ENCODE results near the gene FAM149A. TPM values are rescaled to one million over a fixed set of nuclear protein-coding genes. Genes with fewer than 3 reads are reported as not detected.

Gene FAM149A
- total RNA-seq, 1 donor from 2014 or later, result 1.2 TPM

- FAIRE-seq, result no peak
Observed at GRCh38 chr4:186188107-186188506, 83.6 kb downstream of the FAM149A start.

DNA sequence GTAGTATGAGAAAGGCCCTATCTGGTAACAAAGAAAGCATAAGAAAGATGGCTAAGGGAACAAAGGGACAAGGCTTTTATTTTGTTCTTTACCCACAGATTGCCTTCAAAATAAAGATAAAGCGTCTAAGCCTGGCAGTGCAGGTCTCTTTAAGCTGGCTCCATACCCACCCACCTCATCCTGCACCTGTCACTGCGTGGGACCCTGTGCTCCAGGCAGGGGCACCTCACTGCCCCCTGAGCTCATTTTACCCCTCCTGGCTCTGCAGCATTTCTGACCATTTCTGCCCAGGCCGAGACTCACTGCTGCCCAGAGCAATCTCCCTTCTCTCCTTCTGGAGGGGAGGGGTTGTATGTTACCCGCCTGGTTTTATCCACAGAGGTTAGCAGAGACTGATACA lies 85.2 kb downstream of the FAM149A start:
- H3K27me3 Mint-ChIP-seq (ENCODE audit: low read depth, unreplicated experiment), result peaks cover 3% of the 10 kb centered on the region
- H3K4me1 Mint-ChIP-seq (ENCODE audit: low read depth, unreplicated experiment), result peaks cover 7% of the 10 kb centered on the region
- Histone ChIP-seq H3K4me3 (ENCODE audit: insufficient read depth, low read depth, low read length) (no peak overlapping the region), H3K4me1 (ENCODE audit: insufficient read depth, low read length) (peaks cover 14% of the 10 kb centered on the region), H3K9ac (ENCODE audit: low read length) (no peak overlapping the region), H3K27me3 (ENCODE audit: insufficient read depth, low read length) (peaks cover 4% of the 10 kb centered on the region), H3K36me3 (ENCODE audit: insufficient read depth, low read length) (no peaks in the 10 kb centered on the region), H3K79me2 (ENCODE audit: insufficient read depth, low read length) (no peaks in the 10 kb centered on the region), H4K20me1 (ENCODE audit: insufficient read depth, low read length) (no peaks in the 10 kb centered on the region), H2AFZ (ENCODE audit: low read depth, low read length) (no peak overlapping the region), H3K4me2 (ENCODE audit: low read length) (peak overlapping the region; percentile 96), H3K27ac (ENCODE audit: low read depth, low read length) (no peak overlapping the region), H3K9me3 (ENCODE audit: insufficient read depth, low read depth, low read length) (no peaks in the 10 kb centered on the region)
- no peak for DNase-seq (ENCODE audit: low read depth)
- peak overlapping the region; percentile 85 for H3K4me3 Mint-ChIP-seq (ENCODE audit: unreplicated experiment)
- peaks cover 2% of the 10 kb centered on the region for H3K36me3 Mint-ChIP-seq (ENCODE audit: low read depth, unreplicated experiment)
- no peak for TF ChIP-seq EZH2 (IDR thresholded peaks at IDR 0.05; ENCODE audit: insufficient read depth, low read length)
- TF ChIP-seq, protein P1, sequence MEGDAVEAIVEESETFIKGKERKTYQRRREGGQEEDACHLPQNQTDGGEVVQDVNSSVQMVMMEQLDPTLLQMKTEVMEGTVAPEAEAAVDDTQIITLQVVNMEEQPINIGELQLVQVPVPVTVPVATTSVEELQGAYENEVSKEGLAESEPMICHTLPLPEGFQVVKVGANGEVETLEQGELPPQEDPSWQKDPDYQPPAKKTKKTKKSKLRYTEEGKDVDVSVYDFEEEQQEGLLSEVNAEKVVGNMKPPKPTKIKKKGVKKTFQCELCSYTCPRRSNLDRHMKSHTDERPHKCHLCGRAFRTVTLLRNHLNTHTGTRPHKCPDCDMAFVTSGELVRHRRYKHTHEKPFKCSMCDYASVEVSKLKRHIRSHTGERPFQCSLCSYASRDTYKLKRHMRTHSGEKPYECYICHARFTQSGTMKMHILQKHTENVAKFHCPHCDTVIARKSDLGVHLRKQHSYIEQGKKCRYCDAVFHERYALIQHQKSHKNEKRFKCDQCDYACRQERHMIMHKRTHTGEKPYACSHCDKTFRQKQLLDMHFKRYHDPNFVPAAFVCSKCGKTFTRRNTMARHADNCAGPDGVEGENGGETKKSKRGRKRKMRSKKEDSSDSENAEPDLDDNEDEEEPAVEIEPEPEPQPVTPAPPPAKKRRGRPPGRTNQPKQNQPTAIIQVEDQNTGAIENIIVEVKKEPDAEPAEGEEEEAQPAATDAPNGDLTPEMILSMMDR (IDR thresholded peaks at IDR 0.05; ENCODE audit: insufficient read depth, low read depth, low read length), result no peak
- FAIRE-seq, result no peak
- no peak overlapping the region for H3K27ac Mint-ChIP-seq (ENCODE audit: unreplicated experiment)
- peaks cover 3% of the 10 kb centered on the region for H3K9me3 Mint-ChIP-seq (ENCODE audit: unreplicated experiment)

More at GRCh38 chr4:186188107-186188506, 83.6 kb downstream of the FAM149A start:
- Mint-ChIP-seq H3K36me3 (ENCODE audit: low read depth, unreplicated experiment) (peaks cover 2% of the 10 kb centered on the region), H3K4me1 (ENCODE audit: low read depth, unreplicated experiment) (peaks cover 7% of the 10 kb centered on the region), H3K27me3 (ENCODE audit: low read depth, unreplicated experiment) (peaks cover 3% of the 10 kb centered on the region), H3K9me3 (ENCODE audit: unreplicated experiment) (peaks cover 7% of the 10 kb centered on the region), H3K27ac (ENCODE audit: unreplicated experiment) (no peak overlapping the region), H3K4me3 (ENCODE audit: unreplicated experiment) (no peak overlapping the region)
- no peak overlapping the region for H3K4me2 ChIP-seq (ENCODE audit: low read length)
- H3K4me3 ChIP-seq (ENCODE audit: insufficient read depth, low read depth, low read length), result no peak overlapping the region
- TF ChIP-seq, protein P1 (IDR thresholded peaks at IDR 0.05; ENCODE audit: insufficient read depth, low read depth, low read length), result no peak
- TF ChIP-seq EZH2 (IDR thresholded peaks at IDR 0.05; ENCODE audit: insufficient read depth, low read length), result no peak
- peaks cover 4% of the 10 kb centered on the region for H3K27me3 ChIP-seq (ENCODE audit: insufficient read depth, low read length)
- peaks cover 11% of the 10 kb centered on the region for H3K4me1 ChIP-seq (ENCODE audit: insufficient read depth, low read length)
- no peak overlapping the region for H3K9ac ChIP-seq (ENCODE audit: low read length)
- H3K9me3 ChIP-seq (ENCODE audit: insufficient read depth, low read depth, low read length), result no peaks in the 10 kb centered on the region
- H3K79me2 ChIP-seq (ENCODE audit: insufficient read depth, low read length), result no peaks in the 10 kb centered on the region
- DNase-seq (ENCODE audit: low read depth), result no peak
- H4K20me1 ChIP-seq (ENCODE audit: insufficient read depth, low read length), result no peaks in the 10 kb centered on the region
- H3K27ac ChIP-seq (ENCODE audit: low read depth, low read length), result no peak overlapping the region
- H2AFZ ChIP-seq (ENCODE audit: low read depth, low read length), result no peak overlapping the region
- H3K36me3 ChIP-seq (ENCODE audit: insufficient read depth, low read length), result no peaks in the 10 kb centered on the region

DNA sequence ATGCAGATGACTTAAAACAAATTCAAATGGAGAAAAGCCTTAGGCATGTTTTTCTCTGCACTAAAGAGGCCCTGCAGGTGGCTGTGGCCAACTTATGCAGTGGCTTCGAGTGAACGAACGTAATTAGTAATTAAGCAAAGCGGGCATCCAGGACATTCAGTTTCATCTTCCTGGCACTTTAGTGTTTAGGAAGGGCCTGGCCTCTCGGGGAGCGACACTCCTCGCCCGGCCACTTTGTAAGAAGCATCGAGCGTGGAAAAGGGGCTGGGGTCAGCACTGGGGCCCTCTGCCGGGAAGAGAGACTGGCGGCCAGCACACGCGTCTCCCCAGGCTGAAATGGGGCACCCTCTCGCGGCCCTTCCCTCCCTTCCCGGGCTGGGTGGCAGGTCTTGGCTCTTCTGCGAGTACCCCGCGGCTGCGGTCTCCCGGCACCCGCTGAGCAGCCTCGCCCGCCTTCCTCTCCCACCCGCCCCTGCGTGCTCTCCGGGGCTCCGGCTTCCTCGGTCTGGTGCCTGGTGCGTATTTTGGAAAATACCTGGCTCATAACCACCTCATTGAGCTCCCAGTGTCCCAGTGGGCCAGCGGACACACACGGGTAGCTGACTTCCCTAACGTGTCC lies 86.2 kb downstream of the FAM149A start:
- TF ChIP-seq EZH2 (IDR thresholded peaks at IDR 0.05; ENCODE audit: insufficient read depth, low read length), result no peak
- TF ChIP-seq, protein P1 (IDR thresholded peaks at IDR 0.05; ENCODE audit: insufficient read depth, low read depth, low read length), result no peak
- DNase-seq (ENCODE audit: low read depth) (peak; percentile 10), FAIRE-seq (no peak)
- Mint-ChIP-seq H3K27ac (ENCODE audit: unreplicated experiment) (peak overlapping the region; percentile 47), H3K4me1 (ENCODE audit: low read depth, unreplicated experiment) (peaks cover 7% of the 10 kb centered on the region), H3K9me3 (ENCODE audit: unreplicated experiment) (no peaks in the 10 kb centered on the region), H3K36me3 (ENCODE audit: low read depth, unreplicated experiment) (peaks cover 6% of the 10 kb centered on the region), H3K4me3 (ENCODE audit: unreplicated experiment) (peak overlapping the region; percentile 85), H3K27me3 (ENCODE audit: low read depth, unreplicated experiment) (peaks cover 3% of the 10 kb centered on the region)
- Histone ChIP-seq H3K9me3 (ENCODE audit: insufficient read depth, low read depth, low read length) (no peaks in the 10 kb centered on the region), H3K4me3 (ENCODE audit: insufficient read depth, low read depth, low read length) (peak overlapping the region; percentile 80), H3K36me3 (ENCODE audit: insufficient read depth, low read length) (no peaks in the 10 kb centered on the region), H3K4me2 (ENCODE audit: low read length) (peak overlapping the region; percentile 96), H3K27me3 (ENCODE audit: insufficient read depth, low read length) (peaks cover 4% of the 10 kb centered on the region), H3K27ac (ENCODE audit: low read depth, low read length) (peak overlapping the region; percentile 66), H3K4me1 (ENCODE audit: insufficient read depth, low read length) (peaks cover 14% of the 10 kb centered on the region), H3K9ac (ENCODE audit: low read length) (peak overlapping the region; percentile 83), H3K79me2 (ENCODE audit: insufficient read depth, low read length) (no peaks in the 10 kb centered on the region), H4K20me1 (ENCODE audit: insufficient read depth, low read length) (no peaks in the 10 kb centered on the region), H2AFZ (ENCODE audit: low read depth, low read length) (peak overlapping the region; percentile 93)
